ENCODE results near the gene ATOH1. TPM values are rescaled to one million over a fixed set of nuclear protein-coding genes. Genes with fewer than 3 reads are reported as not detected.

Gene ATOH1
- total and polyA plus RNA-seq, 2 of the 4 experiments (the other 2 are of a cell fraction): not detected

GRCh38 chr4:93879919-93880318 lies 51.4 kb downstream of the ATOH1 start:
- Histone ChIP-seq H3K27me3 (ENCODE audit: control insufficient read depth, insufficient read depth, low read length) (no peaks in the 10 kb centered on the region), H4K8ac (ENCODE audit: low read depth in 2 of 2, low read length in 2 of 2) (no peak overlapping the region), H4K5ac (ENCODE audit: low read depth, low read length) (no peak overlapping the region), H2AK5ac (ENCODE audit: low read depth, low read length) (no peak overlapping the region), H3K9me3 (ENCODE audit: control insufficient read depth, insufficient read depth, low read length) (no peaks in the 10 kb centered on the region), H2BK5ac (ENCODE audit: low read depth, low read length, poor library complexity, severe bottlenecking) (no peak overlapping the region), H2AFZ (replicated peaks; ENCODE audit: low read length, poor library complexity) (no peak overlapping the region), H2BK15ac (ENCODE audit: low read depth, low read length) (no peak overlapping the region), H3K18ac (ENCODE audit: low read depth, low read length) (no peak overlapping the region), H3K4ac (ENCODE audit: low read depth, low read length) (no peak overlapping the region), H3K4me2 (ENCODE audit: low read depth, low read length) (no peak overlapping the region), H3K27ac (ENCODE audit: insufficient read depth, low read length) (no peak overlapping the region), H2AK9ac (replicated peaks; ENCODE audit: low read depth, low read length, poor library complexity) (no peak overlapping the region), H4K91ac (ENCODE audit: insufficient read depth, low read depth, low read length) (no peak overlapping the region), H3K14ac (replicated peaks; ENCODE audit: low read depth, low read length) (no peak overlapping the region), H2BK20ac (ENCODE audit: low read depth, low read length) (no peak overlapping the region), H3K4me3 (ENCODE audit: insufficient read depth, low read depth, low read length) (no peak overlapping the region), H3K9me1 (ENCODE audit: insufficient read depth, low read length) (no peaks in the 10 kb centered on the region), H3K4me1 (ENCODE audit: control insufficient read depth, insufficient read depth, low read length) (no peaks in the 10 kb centered on the region), H3K36me3 (ENCODE audit: control insufficient read depth, insufficient read depth, low read length) (no peaks in the 10 kb centered on the region), H3K79me1 (ENCODE audit: low read depth in 1 of 2, low read length in 2 of 2) (no peaks in the 10 kb centered on the region), H3K56ac (ENCODE audit: extremely low read depth, insufficient read depth, low read length) (no peak overlapping the region), H2BK120ac (ENCODE audit: low read depth, low read length) (no peak overlapping the region), H3K9ac (ENCODE audit: low read depth, low read length) (no peak overlapping the region), H3K23ac (ENCODE audit: low read depth, low read length) (no peak overlapping the region), H4K20me1 (ENCODE audit: insufficient read depth, low read length) (no peaks in the 10 kb centered on the region)
- 100% methylated on average over 1 of the region's 4 CpGs; no CpG with 5 or more reads in 1 of the 2 experiments for WGBS, 2 experiments (ENCODE audit: extremely low coverage in 2 of 2, insufficient read length in 1 of 2)
- BruUV-seq (replicated peaks): no TSS peak
- ATAC-seq (ENCODE audit: low read depth) (no peak), DNase-seq (no peak)
- TF ChIP-seq POLR2A (IDR thresholded peaks at IDR 0.05; ENCODE audit: low read depth, low read length) (no peak), NFE2L2 (IDR thresholded peaks at IDR 0.05; ENCODE audit: low read depth, low read length) (no peak), USF2 (IDR thresholded peaks at IDR 0.05; ENCODE audit: low read depth, low read length) (no peak), MAZ (IDR thresholded peaks at IDR 0.05; ENCODE audit: borderline replicate concordance, low read depth, low read length) (no peak), RFX5 (IDR thresholded peaks at IDR 0.05; ENCODE audit: low read depth, low read length) (no peak), CHD1 (IDR thresholded peaks at IDR 0.05; ENCODE audit: low read depth, low read length) (no peak), MXI1 (IDR thresholded peaks at IDR 0.05; ENCODE audit: borderline replicate concordance, low read depth, low read length) (no peak), MAFK (IDR thresholded peaks at IDR 0.05; ENCODE audit: low read depth, low read length) (no peak), SMC3 (IDR thresholded peaks at IDR 0.05; ENCODE audit: low read depth, low read length) (no peak), CEBPB (IDR thresholded peaks at IDR 0.05; ENCODE audit: low read depth, low read length) (no peak), ELK1 (IDR thresholded peaks at IDR 0.05; ENCODE audit: borderline replicate concordance, low read depth, low read length) (no peak), CTCF (conservative IDR thresholded peaks at IDR 0.05; ENCODE audit: low read depth, low read length) (no peak), RAD21 (IDR thresholded peaks at IDR 0.05; ENCODE audit: low read length) (no peak), FOS (IDR thresholded peaks at IDR 0.05; ENCODE audit: low read depth, low read length) (no peak), RCOR1 (IDR thresholded peaks at IDR 0.05; ENCODE audit: insufficient replicate concordance, low read length) (no peak), BHLHE40 (IDR thresholded peaks at IDR 0.05; ENCODE audit: low read depth, low read length) (no peak)
- POLR2A ChIA-PET (ENCODE audit: unreplicated experiment): no interaction called here
- CTCF ChIA-PET: no interaction called here
- in situ Hi-C loops (cut with MboI; ENCODE audit: low sequenced_read_pairs) (no loop called here), dilution Hi-C loops (cut with HindIII; ENCODE audit: low sequenced_read_pairs, unreplicated experiment) (no loop called here), intact Hi-C loops (cut with micrococcal nuclease) (no loop called here)

Measured in IMR-90 (cell line).